Retinal pigment epithelial cell (primary cell): ENCODE measurements around the gene F7.

Experiments
- DNase-seq: peaks from one replicate; pipeline ENCODE4 v3.0.0-alpha.2; 2010; ENCODE audit warnings: low read depth
- H3K4me3 ChIP-seq: 2 replicates; pipeline ENCODE4 v1.5.1; 2011; ENCODE audit warnings: mild to moderate bottlenecking, low read length, control low read depth, moderate library complexity
- TF ChIP-seq, protein P1 (sequence below): conservative IDR thresholded peaks from 2 replicates; pipeline ENCODE4 v1.5.1; 2011; ENCODE audit warnings: low read depth, low read length, control low read depth, inconsistent platforms

The F7 gene

DNA sequence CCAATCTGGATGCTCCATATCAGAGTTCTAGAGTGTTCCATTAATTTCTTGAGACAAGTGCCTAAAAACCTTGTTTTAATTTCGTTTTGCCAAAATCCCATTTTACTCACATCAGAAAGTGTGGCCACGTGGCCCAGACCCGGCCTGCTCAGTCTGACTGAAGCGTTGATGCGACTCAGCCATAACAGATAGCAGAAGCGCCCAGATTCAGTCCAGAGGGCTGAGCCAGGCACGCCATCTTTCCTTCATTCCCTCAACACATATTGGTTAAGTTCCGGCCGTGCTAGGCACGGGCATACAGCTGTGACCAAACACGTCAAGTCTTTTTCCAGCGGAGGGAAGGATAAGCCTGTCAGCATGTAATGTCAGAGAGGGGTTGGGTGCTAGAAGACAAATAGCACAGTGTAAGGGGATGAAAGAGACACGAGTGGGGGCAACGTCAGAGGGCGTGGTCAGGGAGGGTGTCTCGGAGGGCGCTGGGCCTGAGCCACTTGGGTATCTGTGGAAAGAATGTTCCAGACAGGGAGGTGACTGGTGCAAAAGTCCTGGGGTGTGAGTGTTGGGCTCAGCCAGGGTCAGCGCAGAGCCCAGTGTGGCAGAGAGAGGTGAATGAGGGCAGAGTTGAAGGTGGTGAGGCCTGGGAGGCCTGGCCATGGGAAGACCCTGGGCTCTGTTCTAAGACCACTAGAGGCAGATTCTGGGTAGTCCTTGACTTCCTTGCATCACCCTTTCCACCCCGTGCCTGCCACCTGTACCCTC, 20.1 kb downstream of the F7 start:
- TF ChIP-seq, protein P1, sequence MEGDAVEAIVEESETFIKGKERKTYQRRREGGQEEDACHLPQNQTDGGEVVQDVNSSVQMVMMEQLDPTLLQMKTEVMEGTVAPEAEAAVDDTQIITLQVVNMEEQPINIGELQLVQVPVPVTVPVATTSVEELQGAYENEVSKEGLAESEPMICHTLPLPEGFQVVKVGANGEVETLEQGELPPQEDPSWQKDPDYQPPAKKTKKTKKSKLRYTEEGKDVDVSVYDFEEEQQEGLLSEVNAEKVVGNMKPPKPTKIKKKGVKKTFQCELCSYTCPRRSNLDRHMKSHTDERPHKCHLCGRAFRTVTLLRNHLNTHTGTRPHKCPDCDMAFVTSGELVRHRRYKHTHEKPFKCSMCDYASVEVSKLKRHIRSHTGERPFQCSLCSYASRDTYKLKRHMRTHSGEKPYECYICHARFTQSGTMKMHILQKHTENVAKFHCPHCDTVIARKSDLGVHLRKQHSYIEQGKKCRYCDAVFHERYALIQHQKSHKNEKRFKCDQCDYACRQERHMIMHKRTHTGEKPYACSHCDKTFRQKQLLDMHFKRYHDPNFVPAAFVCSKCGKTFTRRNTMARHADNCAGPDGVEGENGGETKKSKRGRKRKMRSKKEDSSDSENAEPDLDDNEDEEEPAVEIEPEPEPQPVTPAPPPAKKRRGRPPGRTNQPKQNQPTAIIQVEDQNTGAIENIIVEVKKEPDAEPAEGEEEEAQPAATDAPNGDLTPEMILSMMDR, result no peak
- no peak overlapping the region for H3K4me3 ChIP-seq
- DNase-seq, result no peak

DNA sequence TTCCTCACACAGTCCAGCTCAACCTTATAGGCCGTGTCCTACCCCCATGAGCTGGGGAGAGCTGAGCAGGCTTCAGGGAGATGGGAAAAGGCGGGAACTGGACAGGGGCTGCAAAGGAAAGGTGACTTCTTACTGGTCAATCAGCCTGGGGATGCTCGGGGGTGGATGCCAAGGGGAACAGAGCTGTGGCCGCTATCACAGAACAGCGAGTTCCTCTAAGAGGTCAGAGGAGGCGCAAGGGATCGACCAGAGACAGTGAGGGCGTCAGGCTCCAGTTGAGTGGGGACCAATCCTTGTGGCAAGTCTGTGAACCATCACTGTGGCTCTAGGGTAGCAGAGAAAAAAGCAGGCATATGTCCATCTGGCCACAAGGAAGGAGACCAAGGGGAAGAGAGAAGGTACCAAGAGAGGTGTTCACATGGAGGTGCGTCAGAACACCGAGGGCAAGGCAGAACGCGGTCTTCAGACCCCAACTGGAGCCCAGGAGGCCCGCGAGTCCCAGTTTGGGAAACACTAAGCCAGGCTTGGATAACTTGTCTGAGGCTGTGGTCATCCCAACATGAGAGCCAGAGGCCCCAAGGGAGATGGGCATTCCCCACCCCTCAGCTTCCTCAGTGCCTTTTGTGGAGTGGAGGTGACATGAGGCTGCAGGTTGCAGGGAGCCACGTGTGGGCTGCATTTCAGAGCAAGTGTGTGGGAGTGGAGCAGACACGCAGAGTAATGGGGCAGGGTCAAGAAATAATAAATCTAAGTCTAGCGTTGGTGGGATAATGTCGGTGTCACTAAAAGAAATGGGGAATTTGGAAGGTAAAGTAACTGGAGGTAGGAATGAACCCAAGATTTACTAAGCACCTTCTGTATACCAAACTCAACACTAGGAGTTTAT, 20.9 kb downstream of the F7 start:
- no peak for DNase-seq
- TF ChIP-seq, protein P1, result no peak
- H3K4me3 ChIP-seq, result no peak overlapping the region

DNA sequence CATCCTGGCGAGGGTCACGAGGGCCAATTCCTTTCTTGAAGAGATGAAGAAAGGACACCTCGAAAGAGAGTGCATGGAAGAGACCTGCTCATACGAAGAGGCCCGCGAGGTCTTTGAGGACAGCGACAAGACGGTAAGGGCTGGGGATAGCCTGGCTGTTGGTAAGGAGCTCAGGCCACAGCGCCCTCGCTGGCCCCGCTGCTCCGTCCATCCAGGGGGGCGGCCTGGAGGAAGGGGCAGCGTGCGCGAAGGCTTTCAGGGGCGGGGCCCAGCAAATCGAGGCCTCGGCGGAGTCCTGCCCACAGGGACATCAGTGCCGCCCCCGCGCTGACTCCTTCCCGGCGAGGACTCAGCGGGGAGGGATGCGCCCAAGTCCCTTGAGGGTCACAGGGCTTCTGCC, 23.9 kb downstream of the F7 start:
- no peak for DNase-seq
- TF ChIP-seq, protein P1, result no peak
- no peak overlapping the region for H3K4me3 ChIP-seq

DNA sequence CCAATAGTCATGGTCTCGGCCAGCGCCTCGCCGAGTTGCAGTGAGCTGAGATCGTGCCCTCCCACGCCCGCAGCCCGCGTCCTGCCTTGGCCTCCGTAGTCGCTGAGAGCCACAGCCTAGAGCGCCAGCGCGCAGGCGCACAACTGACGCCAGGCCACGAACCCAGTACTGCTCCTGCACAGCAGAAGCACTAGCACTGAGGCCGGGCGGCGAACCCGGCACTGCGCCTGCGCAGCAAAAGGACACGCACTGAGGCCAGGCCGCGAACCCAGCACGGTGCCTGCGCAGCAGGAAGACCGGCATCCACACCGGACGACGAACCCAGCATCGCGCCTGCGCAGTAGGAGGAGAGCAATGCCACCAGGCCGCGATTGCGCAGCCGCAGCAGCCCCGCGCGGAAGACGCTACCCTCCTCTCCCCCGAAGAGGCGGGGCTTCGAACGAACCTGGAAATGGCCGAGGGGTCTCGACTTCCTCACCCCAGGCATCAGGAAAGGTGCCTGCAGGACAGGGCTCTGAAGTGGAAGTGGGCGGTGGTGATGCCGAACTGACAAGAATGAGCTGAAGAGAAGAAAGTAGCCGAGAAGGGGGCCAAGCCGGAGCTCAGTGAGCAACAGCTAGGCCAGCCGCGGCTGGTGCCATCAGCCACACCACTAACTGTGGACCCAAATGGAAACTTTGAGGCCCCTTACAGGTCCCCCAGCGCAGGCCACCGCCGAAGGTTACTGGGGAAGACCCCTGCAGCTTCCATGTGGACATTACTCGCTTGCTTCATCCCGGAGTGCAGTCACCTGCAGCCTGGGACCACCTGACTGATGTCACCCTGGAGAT, 24.5 kb downstream of the F7 start:
- DNase-seq, result no peak
- TF ChIP-seq, protein P1, result no peak
- H3K4me3 ChIP-seq, result no peak overlapping the region

DNA sequence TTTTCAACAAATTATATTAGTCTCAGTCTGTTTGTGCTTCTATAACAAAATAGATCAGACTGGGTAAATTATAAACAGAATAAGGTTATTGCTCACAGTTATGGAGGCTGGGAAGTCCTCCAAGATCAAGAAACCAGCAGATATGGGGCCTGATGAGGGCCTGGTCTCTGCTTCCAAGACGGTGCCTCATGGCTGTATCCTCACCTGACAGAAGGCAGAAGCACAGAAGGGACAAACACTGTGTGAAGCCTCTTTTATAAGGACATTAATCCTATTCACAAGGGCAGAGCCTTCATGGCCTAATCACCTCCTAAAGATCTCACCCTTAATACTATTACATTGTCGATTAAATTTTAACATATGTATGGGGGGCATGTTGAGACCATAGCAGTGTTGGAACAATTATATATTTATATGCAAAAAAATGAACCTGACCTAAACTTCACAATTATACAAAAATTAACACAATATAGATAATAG, 29.7 kb downstream of the F7 start:
- TF ChIP-seq, protein P1, result no peak

DNA sequence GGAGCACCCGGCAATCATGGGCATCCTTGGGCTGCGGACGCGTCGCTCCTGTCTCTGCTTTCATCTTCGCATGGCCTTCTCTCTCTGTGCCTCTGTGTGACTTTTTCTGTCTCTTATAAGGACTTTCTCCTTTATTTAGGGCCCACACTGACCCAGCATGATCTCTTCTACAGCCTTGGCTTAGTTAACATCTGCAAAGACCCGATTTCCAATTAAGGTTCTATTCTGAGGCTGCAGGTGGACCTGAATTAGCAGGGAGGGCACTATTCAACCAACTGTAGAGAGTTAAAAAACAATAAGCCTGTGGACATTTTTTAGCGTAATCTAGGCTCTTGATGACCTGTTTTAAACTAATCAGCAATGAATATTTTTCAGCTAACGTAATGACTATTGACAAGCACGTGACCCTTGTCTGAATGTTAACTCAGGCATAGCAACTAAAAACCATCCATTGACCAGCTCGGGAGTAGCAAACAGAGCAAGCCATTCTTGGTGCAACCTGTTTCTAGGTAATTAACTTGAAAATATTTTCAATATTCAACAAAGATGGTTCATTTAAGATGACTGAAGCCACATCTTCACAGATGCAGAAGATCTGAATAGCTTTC, 32.2 kb downstream of the F7 start:
- DNase-seq, result no peak
- H3K4me3 ChIP-seq, result no peak overlapping the region
- TF ChIP-seq, protein P1, result no peak

More for the DNA sequence above, 29.7 kb downstream of the F7 start:
- H3K4me3 ChIP-seq, result no peak overlapping the region
- DNase-seq, result no peak
